H1 (cell line): Measurements from ENCODE around the gene KRT24. TPM values are rescaled to one million over a fixed set of nuclear protein-coding genes. Genes with fewer than 3 reads are reported as not detected.

Experiments used
- CTCF ChIA-PET: fragments of 300-600 bp; sonication (Branson Sonifier 250); formaldehyde crosslinking; loops from one replicate; lab custom pipeline; 2021; ENCODE audit not compliant: partially characterized antibody; lab: Charles Lee
- POLR2A ChIA-PET: fragments of 300-600 bp; sonication (Branson Sonifier 250); formaldehyde crosslinking; loops from one replicate; lab custom pipeline; 2021; ENCODE audit warnings: inconsistent platforms; ENCODE audit not compliant: partially characterized antibody; lab: Charles Lee
- DNase-seq, 2 experiments: peaks; one replicate each; pipeline versions ENCODE4 v3.0.0 to v3.0.0-alpha.2; 2010 to 2022; ENCODE audit warnings: low spot score in 2 of 2, low read depth in 1 of 2, mixed read lengths in 1 of 2
- FAIRE-seq: peaks from 2 replicates; lab custom pipeline; 2011; peaks lifted over from hg19 to GRCh38; lab: Jason Lieb, UNC
- H2AFZ ChIP-seq: 2 replicates; pipeline ENCODE4 v1.8.1; 2012; ENCODE audit warnings: low read length, inconsistent platforms
- H2AK5ac ChIP-seq: 2 replicates; pipeline ENCODE4 v1.6.1; 2013; ENCODE audit warnings: low read depth, low read length
- H2BK120ac ChIP-seq: replicated peaks from 2 replicates; pipeline ENCODE3; 2013; ENCODE audit warnings: low read depth, low read length, inconsistent platforms
- H2BK12ac ChIP-seq: 2 replicates; pipeline ENCODE4 v1.6.1; 2013; ENCODE audit warnings: low read depth, low read length
- H2BK15ac ChIP-seq: 2 replicates; pipeline ENCODE4 v1.6.1; 2013; ENCODE audit warnings: low read length
- H2BK20ac ChIP-seq: 2 replicates; pipeline ENCODE4 v1.6.1; 2013; ENCODE audit warnings: low read length
- H2BK5ac ChIP-seq: 2 replicates; pipeline ENCODE4 v1.6.1; 2013; ENCODE audit warnings: low read depth, low read length
- H3K14ac ChIP-seq: 2 replicates; pipeline ENCODE4 v1.6.1; 2013; ENCODE audit warnings: inconsistent platforms; ENCODE audit not compliant: insufficient read length
- H3K18ac ChIP-seq: 2 replicates; pipeline ENCODE4 v1.6.1; 2013; ENCODE audit warnings: low read length; ENCODE audit errors: extremely low read depth
- H3K23ac ChIP-seq: 2 replicates; pipeline ENCODE4 v1.6.1; 2013; ENCODE audit warnings: inconsistent platforms; ENCODE audit not compliant: insufficient read length
- H3K23me2 ChIP-seq: 2 replicates; pipeline ENCODE4 v1.6.1; 2013; ENCODE audit warnings: low read depth, low read length
- H3K27ac ChIP-seq: 2 replicates; pipeline ENCODE4 v1.6.1; 2011; ENCODE audit warnings: low read depth, low read length, inconsistent platforms
- H3K27me3 ChIP-seq, 4 experiments: replicated peaks in 1 of 4; 1 replicate in 1 of 4; 2 replicates in 3 of 4; pipeline versions ENCODE4 v1.6.1 to v1.8.1; 2011 to 2013; ENCODE audit warnings: low read length in 3 of 4, mild to moderate bottlenecking in 3 of 4, inconsistent platforms in 2 of 4, mixed read lengths in 2 of 4, moderate library complexity in 1 of 4; ENCODE audit not compliant: control insufficient read depth in 3 of 4, insufficient read depth in 3 of 4; ENCODE audit errors: extremely low read depth in 1 of 4
- H3K36me3 ChIP-seq, 4 experiments: 2 replicates each; pipeline versions ENCODE4 v1.6.1 to v1.8.1; 2011 to 2013; ENCODE audit warnings: mild to moderate bottlenecking in 4 of 4, low read length in 3 of 4, moderate library complexity in 2 of 4, control low read depth in 1 of 4, inconsistent platforms in 1 of 4; ENCODE audit not compliant: insufficient read depth in 4 of 4, control insufficient read depth in 2 of 4
- H3K4ac ChIP-seq: replicated peaks from 2 replicates; pipeline ENCODE3; 2013; ENCODE audit warnings: low read length, low read depth, mixed read lengths, inconsistent platforms; ENCODE audit not compliant: insufficient read length
- H3K4me1 ChIP-seq, 4 experiments: replicated peaks in 1 of 4; 1 replicate in 1 of 4; 2 replicates in 3 of 4; pipeline versions ENCODE4 v1.6.1 to v1.8.1; 2011 to 2013; ENCODE audit warnings: low read length in 3 of 4, inconsistent platforms in 2 of 4, mixed read lengths in 1 of 4; ENCODE audit not compliant: insufficient read depth in 4 of 4, control insufficient read depth in 3 of 4
- H3K4me2 ChIP-seq, 2 experiments: 2 replicates each; pipeline versions ENCODE4 v1.6.1 to v1.8.1; 2011 to 2013; ENCODE audit warnings: low read depth in 2 of 2, low read length in 2 of 2, control low read depth in 1 of 2, inconsistent platforms in 1 of 2, mild to moderate bottlenecking in 1 of 2; ENCODE audit not compliant: insufficient read depth in 1 of 2
- H3K4me3 ChIP-seq, 4 experiments: fragments of 200-600, 300-600 bp in 1 of 4; sonication (generic), shearing (Covaris generic), sonication (Bioruptor Twin) in 1 of 4; 2 replicates each; pipeline versions ENCODE4 v1.5.1 to v1.8.1; 2011 to 2016; ENCODE audit warnings: low read length in 4 of 4, low read depth in 3 of 4, control low read depth in 2 of 4, inconsistent platforms in 2 of 4, mild to moderate bottlenecking in 2 of 4, mixed read lengths in 1 of 4, moderate library complexity in 1 of 4; ENCODE audit not compliant: insufficient read depth in 2 of 4; ENCODE audit errors: extremely low read depth in 1 of 4
- H3K56ac ChIP-seq: replicated peaks from 2 replicates; pipeline ENCODE3; 2013; ENCODE audit warnings: low read depth, mild to moderate bottlenecking, mixed read lengths, low read length, inconsistent platforms; ENCODE audit not compliant: insufficient read length
- H3K79me1 ChIP-seq: 2 replicates; pipeline ENCODE4 v1.6.1; 2013; ENCODE audit warnings: low read depth, low read length, control low read depth
- H3K79me2 ChIP-seq, 2 experiments: 2 replicates each; pipeline versions ENCODE4 v1.6.1 to v1.8.1; 2012 to 2013; ENCODE audit warnings: low read length in 2 of 2, mild to moderate bottlenecking in 2 of 2, inconsistent platforms in 1 of 2; ENCODE audit not compliant: insufficient read depth in 2 of 2, control insufficient read depth in 1 of 2
- H3K9ac ChIP-seq, 4 experiments: replicated peaks in 1 of 4; 1 replicate in 1 of 4; 2 replicates in 3 of 4; pipeline versions ENCODE4 v1.6.1 to v1.8.1; 2011 to 2013; ENCODE audit warnings: low read depth in 3 of 4, low read length in 3 of 4, control low read depth in 2 of 4, mild to moderate bottlenecking in 2 of 4, moderate library complexity in 2 of 4, inconsistent platforms in 1 of 4; ENCODE audit errors: extremely low read depth in 1 of 4
- H3K9me3 ChIP-seq, 2 experiments: 2 replicates each; pipeline versions ENCODE4 v1.6.1 to v1.8.1; 2012 to 2013; ENCODE audit warnings: mild to moderate bottlenecking in 2 of 2, moderate library complexity in 2 of 2, control low read depth in 1 of 2, inconsistent platforms in 1 of 2, low read depth in 1 of 2, low read length in 1 of 2, mixed read lengths in 1 of 2; ENCODE audit not compliant: insufficient read depth in 2 of 2
- H4K20me1 ChIP-seq, 2 experiments: replicated peaks in 1 of 2; 2 replicates each; pipeline versions ENCODE3 to v1.8.1; 2011 to 2013; ENCODE audit warnings: inconsistent platforms in 2 of 2, low read length in 2 of 2, mild to moderate bottlenecking in 1 of 2; ENCODE audit not compliant: insufficient read depth in 2 of 2, control insufficient read depth in 1 of 2
- H4K5ac ChIP-seq: 2 replicates; pipeline ENCODE4 v1.6.1; 2013; ENCODE audit warnings: low read length, low read depth, mixed read lengths, inconsistent platforms; ENCODE audit not compliant: insufficient read length
- H4K8ac ChIP-seq: 2 replicates; pipeline ENCODE4 v1.8.0; 2013; ENCODE audit warnings: mild to moderate bottlenecking, moderate library complexity, low read length, inconsistent platforms; ENCODE audit not compliant: insufficient read depth; ENCODE audit errors: extremely low read depth
- H4K91ac ChIP-seq: replicated peaks from 2 replicates; pipeline ENCODE3; 2013; ENCODE audit warnings: low read length, mixed read lengths, inconsistent platforms; ENCODE audit not compliant: insufficient read length
- ASH2L ChIP-seq: fragments of 200-600, 300-600 bp; sonication (generic); IDR thresholded peaks from one replicate; pipeline ENCODE4 v1.7.1; 2017; ENCODE audit warnings: low read length
- ATF2 ChIP-seq: IDR thresholded peaks from 2 replicates; pipeline ENCODE4 v1.6.1; 2012; ENCODE audit warnings: low read length, inconsistent platforms
- CEBPB ChIP-seq: IDR thresholded peaks from 2 replicates; pipeline ENCODE4 v1.6.1; 2012; ENCODE audit warnings: low read depth, low read length
- GTF2F1 ChIP-seq: IDR thresholded peaks from 2 replicates; pipeline ENCODE4 v1.6.1; 2012; ENCODE audit warnings: low read depth, low read length, improper control_type of control experiment, borderline replicate concordance
- RFX5 ChIP-seq: IDR thresholded peaks from 2 replicates; pipeline ENCODE4 v1.6.1; 2011; ENCODE audit warnings: low read depth, low read length, improper control_type of control experiment, borderline replicate concordance
- TEAD4 ChIP-seq: IDR thresholded peaks from 2 replicates; pipeline ENCODE4 v1.6.1; 2012; ENCODE audit warnings: low read depth, low read length, inconsistent platforms, mixed read lengths
- WGBS, 2 experiments: shearing (Covaris generic) in 1 of 2; methylation state at CpG; one replicate each; pipeline versions ENCODE4 v1.1.6 to v1.1.7; 2013 to 2015; ENCODE audit warnings: low lambda C conversion rate in 2 of 2, mixed read lengths in 2 of 2, inconsistent platforms in 1 of 2, low coverage in 1 of 2, missing lambda C conversion rate in 1 of 2; ENCODE audit not compliant: insufficient replicate concordance in 2 of 2, insufficient coverage in 1 of 2, insufficient read length in 1 of 2; ENCODE audit errors: extremely low coverage in 1 of 2, missing lambda C conversion rate in 1 of 2; 5-methylcytosine and 5-hydroxymethylcytosine counted together
- polyA plus RNA-seq, 7 experiments: library from polyadenylated mRNA; depleted of rRNA in 3 of 7; stranded (reverse) in 5 of 7; unstranded in 2 of 7; fragments of >200 nt in 5 of 7; fragments of 200-250 nt in 2 of 7; gene quantifications; 1 replicate in 5 of 7; 2 replicates in 1 of 7; 4 replicates in 1 of 7; pipeline versions ENCODE4 v1.2.1 to v1.2.3, GENCODE V29; 2011 to 2013; ENCODE audit warnings: missing spikeins in 2 of 7, mixed read lengths in 2 of 7
- total RNA-seq: library from RNA; stranded (reverse); fragmentation: NEBNext Ultra II Directional; extraction: Animal tissue kit (Norgen Biotek cat#: 25700); gene quantifications from 2 replicates; pipeline ENCODE4 v1.2.1, GENCODE V29; 2021
- TF ChIP-seq, protein P1 (sequence below): IDR thresholded peaks from 2 replicates; pipeline ENCODE4 v1.6.1; 2012; ENCODE audit warnings: inconsistent platforms

The KRT24 gene
- total and polyA plus RNA-seq, 2 of the 8 experiments (the other 6 are each of a cell fraction or from before 2014, with no cell fraction given) = not detected

GRCh38 chr17:40734018-40734417 lies 30.5 kb upstream of the KRT24 start:
- H2BK20ac ChIP-seq = no peak overlapping the region
- TF ChIP-seq, protein P1, sequence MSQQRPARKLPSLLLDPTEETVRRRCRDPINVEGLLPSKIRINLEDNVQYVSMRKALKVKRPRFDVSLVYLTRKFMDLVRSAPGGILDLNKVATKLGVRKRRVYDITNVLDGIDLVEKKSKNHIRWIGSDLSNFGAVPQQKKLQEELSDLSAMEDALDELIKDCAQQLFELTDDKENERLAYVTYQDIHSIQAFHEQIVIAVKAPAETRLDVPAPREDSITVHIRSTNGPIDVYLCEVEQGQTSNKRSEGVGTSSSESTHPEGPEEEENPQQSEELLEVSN = no peak
- TF ChIP-seq RFX5 = no peak
- TF ChIP-seq CEBPB = no peak
- TF ChIP-seq ASH2L = no peak
- TF ChIP-seq ATF2 = no peak
- no peak for TF ChIP-seq TEAD4
- no peak for TF ChIP-seq GTF2F1
- TF ChIP-seq, all 59 proteins: peak for 0
- H4K5ac ChIP-seq = no peak overlapping the region
- no peak overlapping the region for H3K4ac ChIP-seq
- no peaks in the 10 kb centered on the region for H3K4me1 ChIP-seq
- no peak overlapping the region for H2BK120ac ChIP-seq
- no peak overlapping the region for H3K18ac ChIP-seq
- H3K23me2 ChIP-seq = no peaks in the 10 kb centered on the region
- no peak overlapping the region for H2BK12ac ChIP-seq
- no peaks in the 10 kb centered on the region for H3K79me2 ChIP-seq
- 85% methylated on average over 6 of the region's 6 CpGs; no CpG with 5 or more reads in 1 of the 2 experiments for WGBS, 2 experiments
- H3K23ac ChIP-seq = no peak overlapping the region
- H3K79me1 ChIP-seq = no peaks in the 10 kb centered on the region
- H3K9ac ChIP-seq = no peak overlapping the region
- H3K27me3 ChIP-seq = no peaks in the 10 kb centered on the region
- no peak overlapping the region for H3K4me2 ChIP-seq
- no peak overlapping the region for H2BK5ac ChIP-seq
- H2AK5ac ChIP-seq = no peak overlapping the region
- no peak overlapping the region for H3K56ac ChIP-seq
- H2AFZ ChIP-seq = no peak overlapping the region
- CTCF ChIA-PET = interaction anchor here (1.0 to 1.2 kb wide), 2 partner anchors 8 to 114 kb away, joined by 4 to 5 read pairs; no protein-coding TSS in a partner anchor
- H3K9me3 ChIP-seq = peaks cover 5 to 6% of the 10 kb centered on the region in 2 experiments; a peak in 2 of 4 replicates
- no peak overlapping the region for H2BK15ac ChIP-seq
- POLR2A ChIA-PET = no interaction called here
- H3K36me3 ChIP-seq = no peaks in the 10 kb centered on the region
- no peaks in the 10 kb centered on the region for H4K20me1 ChIP-seq
- H3K27ac ChIP-seq = no peak overlapping the region
- H4K8ac ChIP-seq = no peak overlapping the region
- FAIRE-seq = no peak
- no peak overlapping the region for H3K4me3 ChIP-seq
- no peak overlapping the region for H3K14ac ChIP-seq
- no peak for DNase-seq
- no peak overlapping the region for H4K91ac ChIP-seq
